ENCODE results near the gene TM9SF1. TPM values are rescaled to one million over a fixed set of nuclear protein-coding genes. Genes with fewer than 3 reads are reported as not detected.

The TM9SF1 gene
- total and polyA plus RNA-seq, 2 of the 13 experiments (the other 11 are each of a cell fraction or from before 2014, with no cell fraction given): 83.2 to 110 TPM

GRCh38 chr14:24141097-24141880 lies 54.0 kb downstream of the TM9SF1 start, which contains the start of gene EMC9 (continued):
- peak; percentile 95 for TF ChIP-seq NFAT5 (CRISPR knock-in tag; IDR thresholded peaks at IDR 0.05)
- TF ChIP-seq RNF219 (CRISPR knock-in tag; IDR thresholded peaks at IDR 0.05): no peak
- peak; percentile 87 for TF ChIP-seq CBX1 (IDR thresholded peaks at IDR 0.05; ENCODE audit: low read depth)
- no peak for TF ChIP-seq ZNF24 (IDR thresholded peaks at IDR 0.05)
- TF ChIP-seq GPN1 (CRISPR knock-in tag; IDR thresholded peaks at IDR 0.05; ENCODE audit: borderline replicate concordance): no peak; the same call in 1 of the 2 replicates
- peak; percentile 78; the same call in 1 of the 2 replicates for TF ChIP-seq PATZ1 (CRISPR knock-in tag; IDR thresholded peaks at IDR 0.05)
- no peak for TF ChIP-seq IKZF1 (IDR thresholded peaks at IDR 0.05)
- TF ChIP-seq ATAD3A (CRISPR knock-in tag; IDR thresholded peaks at IDR 0.05): no peak; the same call in 1 of the 2 replicates
- peak in 1 of 2 experiments; percentile 70; a peak in 2 of 4 replicates for TF ChIP-seq EP300 (IDR thresholded peaks at IDR 0.05; ENCODE audit: low read depth in 2 of 2, low read length in 2 of 2)
- no peak; the same call in 1 of the 2 replicates for TF ChIP-seq EP300 (CRISPR knock-in tag; IDR thresholded peaks at IDR 0.05; ENCODE audit: borderline replicate concordance)
- no peak for TF ChIP-seq NR2F1 (CRISPR knock-in tag; IDR thresholded peaks at IDR 0.05)
- TF ChIP-seq KLF11 (CRISPR knock-in tag; IDR thresholded peaks at IDR 0.05): peak; percentile 86; the same call in 1 of the 2 replicates
- peak; percentile 39; the same call in 1 of the 2 replicates for TF ChIP-seq RAD51 (IDR thresholded peaks at IDR 0.05; ENCODE audit: borderline replicate concordance)
- no peak; the same call in 1 of the 2 replicates for TF ChIP-seq ZNF143 (CRISPR knock-in tag; IDR thresholded peaks at IDR 0.05)
- TF ChIP-seq MYC (CRISPR knock-in tag; IDR thresholded peaks at IDR 0.05; ENCODE audit: borderline replicate concordance): peak; percentile 86
- TF ChIP-seq MYPOP (CRISPR knock-in tag; IDR thresholded peaks at IDR 0.05): no peak
- peak; percentile 99 for TF ChIP-seq ZNF678 (CRISPR knock-in tag; IDR thresholded peaks at IDR 0.05)
- TF ChIP-seq ZNF784 (CRISPR knock-in tag; IDR thresholded peaks at IDR 0.05; ENCODE audit: borderline replicate concordance): peak; percentile 78; the same call in 1 of the 2 replicates
